ENCODE data around the gene ISG15.

The ISG15 gene

DNA sequence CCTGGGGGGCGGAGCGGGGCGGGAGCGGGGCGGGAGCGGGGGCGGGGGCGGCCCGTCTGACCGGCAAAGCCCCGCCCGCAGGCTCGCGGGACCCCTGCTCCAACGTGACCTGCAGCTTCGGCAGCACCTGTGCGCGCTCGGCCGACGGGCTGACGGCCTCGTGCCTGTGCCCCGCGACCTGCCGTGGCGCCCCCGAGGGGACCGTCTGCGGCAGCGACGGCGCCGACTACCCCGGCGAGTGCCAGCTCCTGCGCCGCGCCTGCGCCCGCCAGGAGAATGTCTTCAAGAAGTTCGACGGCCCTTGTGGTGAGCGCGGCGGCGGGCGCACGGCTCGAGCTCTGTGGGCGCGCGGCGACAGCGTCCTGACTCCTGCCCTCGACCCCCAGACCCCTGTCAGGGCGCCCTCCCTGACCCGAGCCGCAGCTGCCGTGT lies 27.8 kb downstream of the ISG15 start:
- Histone ChIP-seq H3K36me3 (replicated peaks) (peaks cover 40% of the 10 kb centered on the region), H3K4me3 (ENCODE audit: low read depth, low read length) (no peak overlapping the region), H3K27ac (no peak overlapping the region), H3K27me3 (replicated peaks) (no peaks in the 10 kb centered on the region)
- DNase-seq = no peak
- in situ Hi-C loops (cut with HindIII; ENCODE audit: low pct_ligation_motif_present, low sequenced_read_pairs) = no loop called here
- no peak for TF ChIP-seq CTCF (IDR thresholded peaks at IDR 0.05; ENCODE audit: low read depth, low read length, missing control alignments)

GRCh38 chr1:1041873-1042272 lies 28.6 kb downstream of the ISG15 start:
- TF ChIP-seq CTCF (IDR thresholded peaks at IDR 0.05; ENCODE audit: low read depth, low read length, missing control alignments) = no peak
- no peak for DNase-seq
- in situ Hi-C loops (cut with HindIII; ENCODE audit: low pct_ligation_motif_present, low sequenced_read_pairs) = no loop called here
- no peak overlapping the region for H3K4me3 ChIP-seq (ENCODE audit: low read depth, low read length)
- H3K27ac ChIP-seq = no peak overlapping the region
- no peaks in the 10 kb centered on the region for H3K27me3 ChIP-seq (replicated peaks)
- H3K36me3 ChIP-seq (replicated peaks) = peaks cover 42% of the 10 kb centered on the region

- no peak for DNase-seq
- H3K27ac ChIP-seq = no peak overlapping the region
- no peak overlapping the region for H3K4me3 ChIP-seq (ENCODE audit: low read depth, low read length)
- TF ChIP-seq CTCF (IDR thresholded peaks at IDR 0.05; ENCODE audit: low read depth, low read length, missing control alignments) = no peak
- peaks cover 49% of the 10 kb centered on the region for H3K36me3 ChIP-seq (replicated peaks)
- H3K27me3 ChIP-seq (replicated peaks) = no peaks in the 10 kb centered on the region
- in situ Hi-C loops (cut with HindIII; ENCODE audit: low pct_ligation_motif_present, low sequenced_read_pairs) = no loop called here
Measured at GRCh38 chr1:1042835-1043234, 29.5 kb downstream of the ISG15 start.

DNA sequence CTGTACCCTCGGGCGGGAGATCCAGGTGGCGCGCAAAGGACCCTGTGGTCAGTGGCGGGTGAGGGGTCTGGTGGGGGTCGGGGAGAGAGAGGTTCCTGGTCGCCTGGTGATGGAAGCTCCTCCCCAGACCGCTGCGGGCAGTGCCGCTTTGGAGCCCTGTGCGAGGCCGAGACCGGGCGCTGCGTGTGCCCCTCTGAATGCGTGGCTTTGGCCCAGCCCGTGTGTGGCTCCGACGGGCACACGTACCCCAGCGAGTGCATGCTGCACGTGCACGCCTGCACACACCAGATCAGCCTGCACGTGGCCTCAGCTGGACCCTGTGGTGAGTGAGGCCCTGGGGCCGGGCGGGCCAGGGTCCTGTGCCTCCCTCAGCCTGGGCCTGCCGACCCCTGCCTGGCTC lies 30.1 kb downstream of the ISG15 start:
- Histone ChIP-seq H3K27ac (no peak overlapping the region), H3K27me3 (replicated peaks) (no peaks in the 10 kb centered on the region), H3K4me3 (ENCODE audit: low read depth, low read length) (no peak overlapping the region), H3K36me3 (replicated peaks) (peaks cover 50% of the 10 kb centered on the region)
- no peak for TF ChIP-seq CTCF (IDR thresholded peaks at IDR 0.05; ENCODE audit: low read depth, low read length, missing control alignments)
- DNase-seq = no peak
- in situ Hi-C loops (cut with HindIII; ENCODE audit: low pct_ligation_motif_present, low sequenced_read_pairs) = no loop called here

DNA sequence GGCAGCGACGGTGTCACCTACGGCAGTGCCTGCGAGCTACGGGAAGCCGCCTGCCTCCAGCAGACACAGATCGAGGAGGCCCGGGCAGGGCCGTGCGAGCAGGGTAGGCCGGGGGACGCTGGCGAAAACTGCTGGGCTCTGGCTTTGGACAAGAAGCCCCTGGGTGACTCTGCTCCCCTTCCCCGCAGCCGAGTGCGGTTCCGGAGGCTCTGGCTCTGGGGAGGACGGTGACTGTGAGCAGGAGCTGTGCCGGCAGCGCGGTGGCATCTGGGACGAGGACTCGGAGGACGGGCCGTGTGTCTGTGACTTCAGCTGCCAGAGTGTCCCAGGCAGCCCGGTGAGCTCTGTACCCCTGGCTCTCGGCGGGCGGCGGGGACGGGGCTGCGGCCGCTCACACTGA lies 30.6 kb downstream of the ISG15 start:
- peaks cover 50% of the 10 kb centered on the region for H3K36me3 ChIP-seq (replicated peaks)
- H3K4me3 ChIP-seq (ENCODE audit: low read depth, low read length) = no peak overlapping the region
- H3K27ac ChIP-seq = no peak overlapping the region
- in situ Hi-C loops (cut with HindIII; ENCODE audit: low pct_ligation_motif_present, low sequenced_read_pairs) = no loop called here
- no peaks in the 10 kb centered on the region for H3K27me3 ChIP-seq (replicated peaks)
- TF ChIP-seq CTCF (IDR thresholded peaks at IDR 0.05; ENCODE audit: low read depth, low read length, missing control alignments) = no peak
- no peak for DNase-seq

DNA sequence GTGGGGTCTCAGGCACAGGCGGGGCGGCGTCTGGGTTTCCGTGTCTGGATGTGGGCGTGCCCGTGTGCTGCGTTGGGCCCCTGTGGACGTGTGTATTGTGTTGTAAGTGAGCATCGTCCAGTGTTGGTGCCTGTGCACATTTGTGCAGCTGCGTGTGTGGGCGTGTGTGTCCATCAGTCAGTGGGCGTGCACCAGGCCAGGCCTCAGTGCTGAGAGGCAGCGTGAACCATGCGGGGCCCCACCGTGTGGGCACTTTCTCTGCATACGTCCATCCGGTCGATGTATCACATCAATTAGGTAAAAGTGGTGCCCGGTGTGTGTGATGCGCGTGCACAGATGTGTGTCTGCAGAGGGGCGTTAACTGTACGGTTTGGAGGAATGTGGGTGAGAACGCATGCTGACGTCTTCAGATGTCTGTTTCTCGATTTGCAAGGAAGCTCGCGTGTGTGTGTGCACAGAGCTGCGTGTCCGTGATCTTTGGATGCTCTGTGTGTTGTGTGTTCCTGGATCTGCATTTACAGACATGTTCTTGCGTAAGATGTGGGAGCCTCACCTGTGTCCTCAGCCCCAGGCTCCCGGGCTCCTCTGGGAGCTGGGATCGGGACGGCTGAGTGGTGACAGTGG lies 31.3 kb downstream of the ISG15 start:
- no peak for DNase-seq
- TF ChIP-seq CTCF (IDR thresholded peaks at IDR 0.05; ENCODE audit: low read depth, low read length, missing control alignments) = no peak
- H3K36me3 ChIP-seq (replicated peaks) = peaks cover 55% of the 10 kb centered on the region

More for the DNA sequence above, 31.3 kb downstream of the ISG15 start:
- in situ Hi-C loops (cut with HindIII; ENCODE audit: low pct_ligation_motif_present, low sequenced_read_pairs) = no loop called here
- H3K27ac ChIP-seq = no peak overlapping the region
- H3K27me3 ChIP-seq (replicated peaks) = no peaks in the 10 kb centered on the region
- no peak overlapping the region for H3K4me3 ChIP-seq (ENCODE audit: low read depth, low read length)
